Measurements from ENCODE around the gene SRSF5. TPM values are rescaled to one million over a fixed set of nuclear protein-coding genes. Genes with fewer than 3 reads are reported as not detected.

SRSF5 gene
- total and polyA plus RNA-seq, 2 of the 13 experiments (the other 11 are each of a cell fraction or from before 2014, with no cell fraction given): 189 to 277 TPM

GRCh38 chr14:69811227-69811867, 44.4 kb downstream of the SRSF5 start (continued):
- TF ChIP-seq HNF4G (IDR thresholded peaks at IDR 0.05; ENCODE audit: borderline replicate concordance, low read depth, low read length) (no peak), HNF4G (CRISPR knock-in tag; IDR thresholded peaks at IDR 0.05; ENCODE audit: borderline replicate concordance, low read depth) (0 out of 2 replicates have a peak, but pooled peaks have one; percentile 27), EZH2 (conservative IDR thresholded peaks at IDR 0.05; ENCODE audit: low read depth, low read length) (no peak), ZBTB34 (CRISPR knock-in tag; IDR thresholded peaks at IDR 0.05) (no peak), ZNF225 (CRISPR knock-in tag; IDR thresholded peaks at IDR 0.05) (no peak), ZNF431 (CRISPR knock-in tag; IDR thresholded peaks at IDR 0.05; ENCODE audit: borderline replicate concordance, low read depth) (no peak), AHDC1 (CRISPR knock-in tag; IDR thresholded peaks at IDR 0.05; ENCODE audit: borderline replicate concordance) (peak; percentile 20; the same call in 1 of the 2 replicates), ZC3H13 (CRISPR knock-in tag; IDR thresholded peaks at IDR 0.05) (no peak), ATF1 (CRISPR knock-in tag; IDR thresholded peaks at IDR 0.05) (no peak), THAP7 (CRISPR knock-in tag; IDR thresholded peaks at IDR 0.05) (no peak), ZNF609 (CRISPR knock-in tag; IDR thresholded peaks at IDR 0.05; ENCODE audit: borderline replicate concordance) (0 out of 2 replicates have a peak, but pooled peaks have one; percentile 22), AGO2 (optimal IDR thresholded peaks at IDR 0.05; ENCODE audit: low read depth, low read length) (no peak), NR2F2 (IDR thresholded peaks at IDR 0.05; ENCODE audit: borderline replicate concordance, low read depth) (peak; percentile 67; the same call in 1 of the 2 replicates)

Data from HepG2 (cell line).